Measurements from ENCODE around the gene CLN6.
"Not testable (repeated sequence)": the region's sequence is repeated elsewhere in the genome, so short reads cannot be mapped to it uniquely, and the experiment has no call there.

CLN6 gene

DNA sequence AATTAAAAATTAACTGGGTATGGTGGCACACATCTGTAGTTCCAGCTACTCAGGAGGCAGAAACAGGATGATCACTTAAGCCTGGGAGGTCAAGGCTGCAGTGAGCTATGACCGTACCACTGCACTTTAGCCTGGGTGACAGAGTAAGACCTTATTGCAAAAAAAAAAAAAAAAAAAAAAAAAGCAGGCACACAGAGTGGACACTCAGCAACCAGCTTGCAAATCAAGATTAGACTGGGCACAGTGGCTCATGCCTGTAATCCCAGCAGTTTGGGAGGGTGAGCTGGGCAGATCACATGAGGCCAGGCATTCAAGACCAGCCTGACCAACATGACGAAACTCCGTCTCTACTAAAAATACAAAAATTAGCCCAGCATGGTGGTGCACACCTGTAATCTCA lies 5.4 kb downstream of the CLN6 start:
- no peak for DNase-seq (ENCODE audit: low read depth in 2 of 2)

DNA sequence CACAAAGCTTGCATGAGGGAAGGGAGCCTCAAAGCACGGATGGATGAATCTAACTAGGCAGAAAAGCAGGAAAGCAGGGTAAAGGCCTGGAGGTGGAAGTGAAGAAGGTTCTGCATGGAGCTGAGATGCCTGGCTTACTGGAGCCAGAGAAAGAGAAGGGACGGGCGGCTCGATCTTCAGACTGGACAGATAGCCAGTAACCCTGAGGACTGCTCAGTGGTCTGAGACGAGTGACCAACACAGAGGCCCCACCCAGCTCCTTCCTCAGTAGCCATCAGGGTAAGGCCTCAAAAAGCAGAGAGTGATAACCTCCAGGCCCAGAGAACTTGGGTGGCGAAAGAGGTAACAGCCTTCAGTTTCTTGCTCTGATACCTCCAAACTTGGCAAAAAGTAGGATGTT lies 6.4 kb downstream of the CLN6 start:
- no peak for DNase-seq (ENCODE audit: low read depth in 2 of 2)

DNA sequence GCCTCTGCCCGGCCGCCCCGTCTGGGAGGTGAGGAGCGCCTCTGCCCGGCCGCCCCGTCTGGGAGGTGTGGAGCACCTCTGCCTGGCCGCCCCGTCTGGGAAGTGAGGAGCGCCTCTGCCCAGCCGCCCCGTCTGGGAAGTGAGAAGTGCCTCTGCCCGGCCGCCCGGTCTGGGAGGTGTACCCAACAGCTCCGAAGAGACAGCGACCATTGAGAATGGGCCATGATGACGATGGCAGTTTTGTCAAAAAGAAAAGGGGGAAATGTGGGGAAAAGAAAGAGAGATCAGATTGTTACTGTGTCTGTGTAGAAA lies 7.1 kb downstream of the CLN6 start:
- DNase-seq (ENCODE audit: low read depth in 2 of 2): not testable (repeated sequence)

DNA sequence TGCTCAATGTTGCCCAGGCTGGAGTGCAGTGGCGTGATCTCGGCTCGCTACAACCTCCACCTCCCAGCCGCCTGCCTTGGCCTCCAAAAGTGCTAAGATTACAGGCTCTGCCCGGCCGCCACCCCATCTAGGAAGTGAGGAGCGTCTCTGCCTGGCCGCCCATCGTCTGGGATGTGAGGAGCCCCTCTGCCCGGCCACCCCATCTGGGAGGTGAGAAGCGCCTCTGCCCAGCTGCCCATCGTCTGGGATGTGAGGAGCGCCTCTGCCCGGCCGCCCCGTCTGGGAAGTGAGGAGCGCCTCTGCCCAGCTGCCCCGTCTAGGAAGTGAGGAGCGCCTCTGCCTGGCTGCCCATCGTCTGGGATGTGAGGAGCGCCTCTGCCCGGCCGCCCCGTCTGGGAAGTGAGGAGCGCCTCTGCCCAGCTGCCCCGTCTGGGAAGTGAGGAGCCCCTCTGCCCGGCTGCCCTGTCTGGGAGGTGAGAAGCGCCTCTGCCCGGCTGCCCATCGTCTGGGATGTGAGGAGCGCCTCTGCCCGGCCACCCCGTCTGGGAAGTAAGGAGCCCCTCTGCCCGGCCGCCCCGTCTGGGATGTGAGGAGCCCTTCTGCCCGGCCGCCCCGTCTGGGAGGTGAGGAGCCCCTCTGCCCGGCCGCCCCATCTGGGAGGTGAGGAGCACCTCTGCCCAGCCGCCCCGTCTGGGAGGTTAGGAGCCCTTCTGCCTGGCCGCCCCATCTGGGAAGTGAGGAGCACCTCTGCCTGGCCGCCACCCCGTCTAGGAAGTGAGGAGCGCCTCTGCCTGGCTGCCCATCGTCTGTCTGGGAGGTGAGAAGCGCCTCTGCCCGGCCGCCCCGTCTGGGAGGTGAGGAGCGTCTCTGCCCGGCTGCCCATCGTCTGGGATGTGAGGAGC lies 7.7 kb downstream of the CLN6 start:
- DNase-seq (ENCODE audit: low read depth in 2 of 2): not testable (repeated sequence)

DNA sequence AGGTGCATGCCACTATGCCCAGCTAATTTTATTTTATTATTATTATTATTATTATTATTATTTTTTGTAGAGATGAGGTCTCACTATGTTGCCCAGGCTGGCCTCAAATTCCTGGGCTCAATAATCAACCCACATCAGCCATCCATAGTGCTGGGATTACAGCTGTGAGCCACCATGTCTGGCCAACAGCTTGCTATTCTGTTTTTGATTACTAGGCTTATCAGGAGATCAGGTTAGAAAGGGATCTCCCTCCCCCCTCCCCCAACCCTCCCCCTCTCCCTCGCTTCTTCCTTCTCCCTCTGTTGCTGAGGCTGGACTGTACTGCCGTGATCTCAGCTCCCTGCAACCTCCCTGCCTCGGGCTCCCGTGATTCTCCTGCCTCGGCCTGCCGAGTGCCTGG lies 8.6 kb downstream of the CLN6 start:
- DNase-seq (ENCODE audit: low read depth in 2 of 2): no peak

DNA sequence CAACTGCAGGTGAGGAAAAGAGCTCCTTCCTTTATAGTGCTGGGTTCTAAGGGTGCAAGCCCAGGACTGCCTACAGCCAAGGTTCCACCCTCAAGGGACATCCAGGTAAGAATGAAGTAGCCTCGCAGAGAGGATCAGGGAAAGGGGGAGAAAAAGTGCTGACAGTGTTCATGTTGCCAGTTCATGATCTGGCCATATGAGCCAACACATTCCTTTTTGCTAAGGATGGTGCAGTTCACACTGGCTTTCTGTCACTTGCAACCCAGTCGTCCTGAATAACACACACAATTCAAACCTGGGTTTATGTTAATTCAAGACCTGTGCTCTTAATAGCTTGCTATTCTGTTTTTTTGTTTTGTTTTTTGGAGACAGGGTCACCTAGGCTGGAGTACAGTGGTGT lies 9.0 kb downstream of the CLN6 start:
- no peak for DNase-seq (ENCODE audit: low read depth in 2 of 2)

DNA sequence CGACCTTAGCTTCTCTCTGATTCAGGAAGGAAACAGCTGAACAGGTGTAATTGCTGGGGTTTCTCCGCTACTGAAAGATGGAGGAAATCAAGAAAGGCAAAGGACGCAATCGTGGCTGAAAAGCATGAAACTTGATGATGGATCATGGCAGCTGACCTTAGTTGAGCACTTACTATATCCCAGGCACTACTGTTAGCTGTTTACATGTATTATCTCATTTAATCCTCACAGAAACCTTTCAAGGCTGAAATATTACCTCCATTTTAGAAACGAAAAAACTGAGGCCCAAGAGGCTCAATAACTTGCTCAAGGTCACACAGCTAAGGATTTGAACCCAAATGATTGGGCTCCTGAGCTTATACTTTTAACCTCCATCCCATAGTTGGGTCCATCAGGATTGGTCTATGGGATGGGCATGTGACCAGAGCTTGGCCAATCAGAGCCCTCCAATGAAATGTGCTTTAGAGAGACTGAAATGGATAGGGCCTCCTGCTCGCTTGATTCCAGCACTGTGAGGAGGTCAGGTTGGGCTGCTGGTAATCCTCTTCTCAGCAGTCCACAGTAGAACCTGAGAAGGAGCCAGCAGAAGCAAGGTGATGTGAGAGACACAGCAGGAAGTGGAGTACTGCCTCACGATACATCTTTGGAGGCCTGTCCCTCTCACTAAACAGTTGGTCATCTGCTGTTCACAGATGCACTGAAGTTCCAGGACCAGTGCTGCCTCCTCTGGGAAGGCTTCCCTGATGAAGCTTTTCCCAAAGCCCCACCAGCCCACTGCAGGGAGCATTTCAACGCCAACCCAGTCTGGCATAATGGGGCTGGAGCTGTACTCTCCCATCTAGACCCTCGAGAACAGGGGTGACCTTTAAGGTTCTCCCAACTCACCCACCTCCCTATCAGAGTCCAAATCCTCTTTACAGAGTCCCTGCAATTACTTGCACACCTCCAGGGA lies 10.4 kb downstream of the CLN6 start:
- DNase-seq (ENCODE audit: low read depth in 2 of 2): no peak

DNA sequence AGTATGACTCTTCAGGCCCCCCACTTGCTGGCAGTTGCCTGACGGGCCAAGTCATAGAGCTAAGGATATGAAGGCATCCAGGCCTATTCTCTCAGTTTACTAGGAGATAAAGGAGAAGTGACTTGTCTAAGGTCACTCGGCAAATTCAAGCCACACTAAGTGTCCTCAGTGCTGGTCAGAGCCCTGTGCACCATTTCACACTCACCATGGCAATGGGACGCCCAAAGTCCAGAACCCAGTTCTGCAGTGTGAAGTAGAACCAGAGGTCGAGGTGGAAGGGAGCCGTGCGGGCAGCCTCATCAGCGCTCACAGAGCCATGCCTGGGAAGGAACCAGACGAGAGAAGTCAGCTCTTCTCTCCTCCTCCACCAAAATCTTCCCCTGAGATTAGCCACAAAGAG lies 11.2 kb downstream of the CLN6 start:
- no peak for DNase-seq (ENCODE audit: low read depth in 2 of 2)

DNA sequence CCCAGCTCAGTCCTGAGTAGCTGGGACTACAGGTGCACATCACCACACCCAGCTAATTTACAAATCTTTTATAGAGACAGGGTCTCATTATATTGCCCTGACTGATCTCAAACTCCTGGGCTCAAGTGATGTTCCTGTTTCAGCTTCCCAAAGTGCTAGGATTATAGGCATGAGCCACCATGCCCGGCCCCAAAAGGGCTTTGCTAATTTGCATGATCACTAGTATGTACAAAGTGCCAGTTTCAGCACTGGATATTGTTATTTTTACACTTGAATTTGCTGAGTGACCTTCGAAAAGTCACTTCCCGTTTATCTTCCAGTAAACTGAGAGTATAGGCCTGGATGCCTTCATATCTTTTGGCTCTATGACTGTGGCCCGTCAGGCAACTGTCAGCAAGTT lies 12.2 kb downstream of the CLN6 start:
- no peak for DNase-seq (ENCODE audit: low read depth in 2 of 2)

DNA sequence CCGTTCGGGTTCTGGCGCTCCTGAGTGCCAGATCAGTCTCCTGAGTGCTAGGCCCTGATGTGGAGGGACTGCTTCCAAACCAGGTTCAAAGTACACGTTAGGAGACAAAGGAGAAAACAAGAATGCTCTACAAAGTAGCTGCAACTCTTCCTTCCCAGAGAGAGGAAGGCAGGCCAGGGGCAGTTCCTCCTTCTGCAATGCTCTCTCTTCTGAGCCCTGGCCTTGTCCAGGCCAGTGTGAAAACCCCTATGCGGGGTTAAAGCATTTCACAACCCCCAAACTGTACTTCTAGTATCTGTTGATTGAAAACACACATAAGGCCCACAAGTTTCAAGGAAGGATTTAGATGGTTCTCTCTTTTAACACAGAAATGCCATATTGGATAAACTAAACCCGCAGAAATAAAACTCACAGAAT lies 14.7 kb downstream of the CLN6 start:
- DNase-seq (ENCODE audit: low read depth in 2 of 2): no peak

DNA sequence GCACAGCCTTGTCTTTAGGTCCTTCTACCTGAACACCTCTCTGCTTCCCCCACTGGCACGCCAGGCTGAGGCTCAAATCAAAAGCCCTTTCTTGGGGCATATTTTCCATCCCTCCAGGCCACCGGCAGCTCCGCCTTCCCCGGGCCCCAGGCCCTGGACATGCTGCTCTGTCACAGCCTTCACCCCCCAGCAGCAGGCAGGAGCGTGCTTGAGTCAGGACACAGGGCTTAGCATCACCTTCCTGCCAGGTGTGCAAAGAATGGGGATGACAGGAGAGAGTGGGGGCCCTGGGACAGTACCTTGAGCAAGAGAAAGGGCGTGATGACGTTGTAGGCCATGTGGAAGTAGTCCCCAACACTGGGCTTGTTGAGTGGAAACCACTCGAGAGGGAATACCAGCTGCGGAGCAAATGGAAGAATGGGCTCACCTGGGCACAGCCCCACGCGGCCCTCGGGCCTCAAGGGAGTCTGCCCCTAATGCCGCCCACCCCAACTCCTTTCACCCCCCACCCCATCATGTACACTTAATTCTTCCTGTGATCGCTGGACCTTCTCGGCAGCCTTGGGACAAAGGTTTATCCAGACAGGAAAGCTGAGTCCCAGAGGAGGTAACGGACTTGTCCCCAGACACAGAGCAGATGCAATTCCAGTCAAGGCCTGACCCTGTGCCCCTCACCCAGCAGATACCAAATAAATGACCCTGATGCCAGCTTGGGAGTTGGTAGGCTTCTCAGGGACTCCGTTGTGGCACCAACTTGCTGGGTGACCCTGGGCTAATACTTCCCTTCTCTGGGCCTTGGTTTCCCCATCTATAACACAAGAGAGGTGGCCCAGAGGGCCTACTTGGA lies 15.3 kb downstream of the CLN6 start:
- DNase-seq (ENCODE audit: low read depth in 2 of 2): no peak

DNA sequence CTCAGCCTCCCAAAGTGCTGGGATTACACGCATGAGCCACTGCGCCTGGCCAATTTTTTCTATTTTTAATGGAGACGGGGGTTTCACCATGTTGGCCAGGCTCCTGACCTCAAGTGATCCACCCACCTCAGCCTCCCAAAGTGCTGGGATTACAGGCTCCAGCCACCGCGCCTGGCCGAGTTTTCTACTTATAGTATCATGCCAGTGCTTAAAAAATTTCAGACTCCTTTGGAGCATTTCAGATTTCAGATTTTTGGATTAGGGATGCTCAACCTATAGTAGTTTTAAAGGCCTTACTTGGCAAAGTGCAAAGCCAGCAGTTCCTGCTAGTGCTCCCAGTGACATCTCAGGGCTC lies 16.1 kb downstream of the CLN6 start:
- DNase-seq (ENCODE audit: low read depth in 2 of 2): not testable (repeated sequence)

DNA sequence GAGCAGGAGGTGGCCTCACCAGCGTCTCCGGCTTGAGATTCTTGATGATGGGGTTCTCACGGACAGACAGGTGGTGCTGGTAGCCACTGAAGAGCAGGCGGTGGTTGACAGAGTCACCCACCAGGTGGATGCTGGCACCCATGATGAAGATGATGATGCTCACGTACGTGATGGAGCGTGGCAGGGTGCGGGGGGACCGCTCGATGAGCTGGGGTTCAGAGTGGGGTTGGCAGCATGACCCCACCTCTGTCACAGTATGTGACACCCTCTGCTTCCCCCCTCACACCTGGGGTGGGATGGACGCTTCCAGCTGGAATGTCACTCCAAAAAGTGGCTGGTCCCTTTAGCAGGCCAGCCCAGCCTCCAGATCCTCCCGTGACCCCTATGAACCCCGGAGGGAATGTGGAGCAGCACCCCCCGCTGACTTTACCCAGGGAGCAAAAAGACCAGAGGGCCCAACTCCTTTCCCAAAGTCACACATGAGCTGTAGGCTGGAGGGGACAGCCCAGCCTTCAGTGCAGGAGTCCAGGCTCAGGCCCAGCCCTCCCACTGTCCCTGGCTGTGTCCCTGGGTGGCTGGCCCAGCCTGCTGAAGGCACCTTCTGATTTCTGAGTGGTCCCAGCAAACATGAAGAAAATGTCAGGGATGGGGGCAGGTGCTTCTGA lies 17.7 kb downstream of the CLN6 start:
- no peak for DNase-seq (ENCODE audit: low read depth in 2 of 2)

DNA sequence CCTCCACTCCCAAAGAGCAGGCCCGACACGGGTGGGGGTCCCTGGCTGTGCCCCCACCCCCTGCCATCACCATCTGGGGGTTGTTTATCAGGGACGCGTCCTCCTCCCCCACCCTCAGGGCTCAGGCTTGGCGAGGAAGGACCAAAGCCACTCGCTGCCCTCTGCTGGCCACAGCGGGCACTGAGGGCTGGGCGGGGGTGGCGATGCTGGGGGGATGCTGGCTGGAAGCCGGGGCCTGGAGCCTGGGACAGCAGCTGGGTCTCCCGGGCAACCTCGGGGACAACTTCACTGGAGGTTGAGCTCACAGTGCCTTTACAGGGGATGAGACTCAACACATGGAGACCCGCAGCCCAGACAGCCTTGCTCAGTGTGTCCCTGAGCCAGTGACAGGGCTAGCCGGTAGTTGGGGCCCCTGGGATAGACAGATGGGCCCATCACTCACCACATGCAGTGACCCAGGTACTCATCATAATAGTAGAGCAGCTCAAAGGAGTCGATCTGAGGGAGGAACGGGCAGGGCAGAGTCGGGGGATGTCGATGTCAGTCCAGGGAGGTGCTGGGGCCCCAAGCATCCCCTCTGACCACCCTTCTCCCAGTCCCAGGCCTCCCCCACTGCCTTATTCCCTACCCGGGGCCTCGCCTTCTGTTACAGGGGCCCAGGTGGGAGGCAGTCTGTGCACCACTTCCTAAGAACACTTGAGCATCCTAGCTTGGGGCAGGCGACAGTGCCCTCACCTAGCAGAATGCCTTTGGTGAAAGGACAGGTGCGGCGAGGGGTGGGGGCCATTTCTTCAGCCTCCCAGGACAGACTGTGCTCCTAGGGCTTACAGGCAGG lies 18.5 kb downstream of the CLN6 start:
- peak in 1 of 2 experiments; percentile 37 for DNase-seq (ENCODE audit: low read depth in 2 of 2)

DNA sequence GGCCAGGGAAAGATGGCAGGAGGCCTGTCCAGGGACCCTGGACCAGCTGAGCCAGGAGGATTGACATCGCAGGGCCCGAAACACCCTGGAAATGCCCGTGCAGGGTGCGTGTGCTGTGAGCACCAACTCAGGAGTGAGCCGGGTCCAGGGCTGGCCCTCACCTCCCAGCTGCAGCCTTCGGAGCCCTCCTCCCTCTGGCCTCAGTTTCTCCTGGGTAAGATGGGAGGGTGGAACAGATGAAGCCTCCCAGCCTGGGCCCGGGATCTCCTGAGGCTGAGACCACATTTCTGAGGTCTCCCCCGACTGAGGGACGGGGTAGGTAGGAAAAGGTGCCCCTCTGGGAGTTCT lies 19.1 kb downstream of the CLN6 start:
- DNase-seq (ENCODE audit: low read depth in 2 of 2): no peak

DNA sequence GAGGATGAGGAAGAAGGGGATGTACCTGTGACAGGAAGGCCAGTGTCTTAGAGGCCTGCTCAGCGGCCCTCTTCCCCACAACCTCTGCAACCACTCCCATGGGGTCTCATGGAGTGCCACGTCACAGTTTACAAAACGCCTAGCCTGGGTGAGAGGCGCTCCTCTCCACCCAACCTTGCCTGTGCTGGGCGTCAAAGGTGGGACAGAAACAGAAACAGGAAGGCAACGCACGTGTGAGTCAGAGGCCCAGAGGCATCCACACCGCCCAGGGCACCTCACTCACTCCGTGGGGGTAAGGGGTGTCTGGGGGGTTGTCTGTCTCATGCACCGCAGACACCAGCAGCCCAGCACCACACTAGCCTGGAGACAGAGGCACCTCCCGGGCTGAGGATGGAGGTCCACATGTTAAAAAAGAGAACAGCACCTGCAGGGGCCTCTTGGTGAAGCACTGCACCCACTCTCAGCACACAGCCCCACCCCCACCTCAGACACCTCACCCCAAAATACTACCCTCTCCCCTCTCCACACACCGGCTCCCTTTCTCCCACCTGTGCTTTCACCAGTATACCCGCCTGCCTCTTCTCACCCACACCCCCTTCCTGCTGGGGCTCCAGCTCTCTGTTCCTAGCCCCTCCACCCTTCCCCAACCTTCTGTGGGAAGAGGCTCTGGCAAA lies 19.7 kb downstream of the CLN6 start:
- peak; percentile 17 to 20 for DNase-seq (ENCODE audit: low read depth in 2 of 2)

DNA sequence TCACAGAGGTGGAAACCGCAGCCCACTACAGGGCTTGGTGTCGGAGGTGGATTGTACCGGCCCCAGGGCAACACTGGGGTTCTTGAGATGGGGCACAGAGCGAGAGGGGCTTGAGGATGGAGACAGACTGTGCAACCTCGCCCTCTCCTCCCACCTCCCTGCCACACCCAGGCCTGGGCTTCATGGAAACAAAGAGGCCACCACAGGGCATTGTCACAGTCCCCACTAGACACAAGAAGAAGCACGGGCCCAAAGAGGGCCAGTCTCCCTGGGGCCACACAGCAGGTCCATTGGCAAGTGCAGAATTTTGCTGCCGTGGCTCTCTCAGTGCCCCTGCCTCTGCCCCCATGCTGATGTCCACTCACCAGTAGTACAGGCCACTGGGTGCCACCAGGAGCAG lies 20.3 kb downstream of the CLN6 start:
- no peak for DNase-seq (ENCODE audit: low read depth in 2 of 2)

DNA sequence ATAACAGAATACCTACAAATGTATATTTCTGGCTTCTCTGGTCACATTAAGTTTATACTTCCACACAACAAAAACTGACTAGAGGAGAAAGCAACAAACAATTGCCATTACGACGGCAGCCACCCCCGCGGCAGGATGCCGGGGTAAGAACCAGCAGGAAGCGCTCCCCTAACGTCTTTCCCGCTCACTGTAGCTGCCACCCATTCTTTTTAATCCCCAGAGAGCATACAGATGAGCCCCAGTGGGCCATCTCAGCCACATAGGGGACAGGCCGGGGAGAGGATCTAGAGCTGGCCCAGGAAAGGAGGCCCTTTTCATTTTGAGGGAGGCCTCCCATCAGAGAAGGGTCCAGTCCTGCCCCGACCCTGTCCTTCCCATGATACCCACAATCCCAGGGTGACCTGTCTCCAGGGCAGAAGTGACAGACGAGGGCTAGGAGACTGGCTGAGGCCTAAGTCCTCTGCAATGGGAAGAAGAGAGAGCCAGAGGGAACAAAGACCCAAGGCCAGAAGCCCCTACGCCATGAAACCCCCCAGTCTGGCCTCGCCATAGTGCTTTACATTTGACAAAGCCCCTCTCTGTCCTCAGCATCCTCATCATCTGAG lies 20.8 kb downstream of the CLN6 start:
- DNase-seq (ENCODE audit: low read depth in 2 of 2): no peak

DNA sequence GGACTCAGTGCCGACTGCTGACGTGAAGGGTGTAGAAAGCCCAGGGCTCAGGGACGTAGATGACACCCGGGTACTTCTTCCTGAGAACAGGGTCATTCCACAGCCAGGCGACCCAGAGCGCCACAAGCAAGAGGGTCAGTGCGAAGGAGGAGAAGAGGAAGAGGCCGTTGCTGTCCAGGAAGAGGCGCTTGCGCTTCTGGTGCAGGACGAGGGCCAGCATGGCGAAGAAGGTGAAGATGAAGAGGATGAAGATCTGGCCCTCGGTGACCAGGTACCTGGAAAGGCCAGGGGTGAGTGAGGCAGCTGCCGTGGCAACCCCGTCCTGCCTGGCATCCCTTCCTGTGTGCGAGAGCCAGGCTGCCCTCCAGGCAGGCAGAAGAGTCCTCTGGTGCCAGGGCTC lies 21.4 kb downstream of the CLN6 start:
- DNase-seq (ENCODE audit: low read depth in 2 of 2): no peak
